Measurements from ENCODE around the gene LRRC8D.

DNA sequence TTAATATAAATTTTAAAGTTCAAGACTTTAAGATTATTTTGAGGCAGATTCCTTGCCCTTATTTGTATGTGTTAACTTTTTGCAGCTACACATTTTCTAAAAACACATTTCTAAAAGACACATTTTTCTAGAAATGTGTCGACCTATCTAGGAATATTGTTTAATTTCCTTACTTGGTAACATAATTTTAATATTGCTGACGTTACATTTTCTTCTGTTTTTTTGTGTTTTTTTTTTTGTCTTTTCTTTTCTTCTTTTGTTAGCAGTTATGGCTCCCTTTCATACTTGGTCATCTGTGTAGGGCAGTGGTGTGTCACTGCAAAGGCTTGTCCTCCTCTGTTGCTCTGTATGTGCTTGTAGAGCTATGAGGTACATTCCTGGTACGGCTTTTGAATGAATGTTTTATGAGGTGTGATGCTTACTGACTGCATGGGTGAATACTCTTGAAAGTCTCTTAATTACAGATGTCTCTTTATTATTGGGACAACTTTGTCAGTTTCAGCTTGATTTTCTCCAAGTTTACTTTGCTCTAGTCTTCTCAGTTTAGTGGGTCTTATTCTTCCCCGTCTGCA lies 30.1 kb downstream of the LRRC8D start:
- TF ChIP-seq POLR2A (IDR thresholded peaks at IDR 0.05; ENCODE audit: low read length) (no peak), GATA1 (IDR thresholded peaks at IDR 0.05; ENCODE audit: low read depth, low read length) (no peak)
